ENCODE results near the gene BTLA. TPM values are rescaled to one million over a fixed set of nuclear protein-coding genes. Genes with fewer than 3 reads are reported as not detected.
"Not testable (repeated sequence)": the region's sequence is repeated elsewhere in the genome, so short reads cannot be mapped to it uniquely, and the experiment has no call there.

The BTLA gene
- total and polyA plus RNA-seq, 11 donors: 0.20 to 0.80 (median 0.29) TPM; not detected in 8

DNA sequence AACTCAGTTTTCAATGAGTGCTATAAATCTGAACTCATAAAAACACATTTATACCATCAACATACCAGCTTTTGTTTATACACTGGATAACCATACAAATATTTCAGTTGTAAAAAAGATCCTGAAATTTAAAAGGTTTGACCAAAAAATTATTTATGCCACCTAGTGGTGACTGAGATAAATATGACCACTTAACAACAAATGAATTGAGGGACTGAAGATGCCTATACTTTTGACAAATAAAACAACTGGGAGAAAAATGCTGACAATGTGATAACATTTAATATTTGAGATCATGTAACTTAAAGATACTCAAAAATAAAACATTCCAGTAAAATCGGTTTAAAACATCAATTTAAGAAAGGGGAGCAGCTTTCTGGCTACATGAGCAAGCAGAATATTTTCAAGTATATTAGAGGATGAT lies 32.1 kb upstream of the BTLA start:
- Histone ChIP-seq H3K4me3 (no peak overlapping the region), H3K4me1 (no peaks in the 10 kb centered on the region), H3K27ac (no peak overlapping the region), H3K27me3 (no peaks in the 10 kb centered on the region), H3K36me3 (peaks cover 0 to 92% (median 87%) of the 10 kb centered on the region in 9 donors), H3K9me3 (no peaks in the 10 kb centered on the region)
- WGBS, 4 donors: 2 to 22% (median 7%) methylated on average over 1 of the region's 1 CpG
- ATAC-seq (no peak), DNase-seq (no peak)
- intact Hi-C loops (cut with DNase I): loop anchor here in 9 of 10 donors (5.0 to 10.0 kb wide), 4 partner anchors 239 to 419 kb away; partner anchors contain the start of gene SLC9C1 (in 3 of the 9)
- TF ChIP-seq POLR2A (IDR thresholded peaks at IDR 0.05): no peak
- peak; percentile 26 to 67 (median 52) for TF ChIP-seq CTCF (IDR thresholded peaks at IDR 0.05)

- H3K4me1 ChIP-seq: no peaks in the 10 kb centered on the region
- H3K9me3 ChIP-seq: no peaks in the 10 kb centered on the region
- H3K4me3 ChIP-seq: no peak overlapping the region
- no peak for DNase-seq
- no peaks in the 10 kb centered on the region for H3K27me3 ChIP-seq
- H3K36me3 ChIP-seq: peaks cover 0 to 92% (median 87%) of the 10 kb centered on the region in 9 donors
- 89 to 97% (median 93%) methylated on average over 3 of the region's 3 CpGs for WGBS, 4 donors
- TF ChIP-seq POLR2A (IDR thresholded peaks at IDR 0.05) (no peak), CTCF (IDR thresholded peaks at IDR 0.05) (no peak)
- intact Hi-C loops (cut with DNase I): loop anchor here in 9 of 10 donors (5.0 to 10.0 kb wide), 4 partner anchors 238 to 418 kb away; partner anchors contain the start of gene SLC9C1 (in 3 of the 9)
- no peak overlapping the region for H3K27ac ChIP-seq
- no peak for ATAC-seq
Observed at GRCh38 chr3:112530573-112530972, 31.3 kb upstream of the BTLA start.

DNA sequence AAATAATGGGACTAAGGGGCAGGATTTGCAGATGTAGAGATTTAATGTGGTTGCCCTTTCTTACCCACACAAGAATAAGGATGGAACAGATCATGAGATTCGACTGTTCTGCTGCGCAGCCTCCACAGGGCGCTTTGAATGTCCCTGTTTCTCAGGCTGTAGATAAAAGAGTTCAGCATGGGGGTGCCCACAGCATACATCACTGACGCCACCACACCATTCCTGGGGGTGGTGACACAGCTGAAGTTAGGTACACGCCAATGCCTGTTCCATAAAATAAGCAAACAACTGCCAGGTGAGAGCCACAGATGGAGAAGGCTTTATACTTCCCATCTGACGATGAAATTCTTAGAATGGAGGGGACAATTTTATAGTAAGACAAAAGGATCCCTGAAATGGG lies 24.9 kb upstream of the BTLA start:
- H3K9me3 ChIP-seq, DNase-seq, H3K27ac ChIP-seq, H3K4me3 ChIP-seq, ATAC-seq, H3K27me3 ChIP-seq, H3K4me1 ChIP-seq: not testable (repeated sequence)
- 92 to 95% (median 94%) methylated on average over 6 of the region's 6 CpGs for WGBS, 4 donors
- H3K36me3 ChIP-seq: peaks cover 0 to 49% (median 32%) of the 10 kb centered on the region in 9 donors
- intact Hi-C loops (cut with DNase I): loop anchor here in 6 of 10 donors (5.0 to 10.0 kb wide), 5 partner anchors 232 to 397 kb away; partner anchors contain the start of genes GCSAM (in 4 of the 6) and SLC9C1 (in 2 of the 6)

- intact Hi-C loops (cut with DNase I): loop anchor here (1.0 to 10.0 kb wide), 14 partner anchors 125 to 407 kb away; partner anchors contain the start of genes GCSAM (in 5 of the 10) and SLC9C1 (in 4 of the 10)
- peaks cover 0 to 8% (median 0%) of the 10 kb centered on the region in 9 donors for H3K36me3 ChIP-seq
- H3K4me3 ChIP-seq: no peak overlapping the region
- TF ChIP-seq POLR2A (IDR thresholded peaks at IDR 0.05) (no peak), CTCF (IDR thresholded peaks at IDR 0.05) (peak; percentile 61 to 87 (median 75))
- peaks cover 0 to 9% (median 0%) of the 10 kb centered on the region in 12 donors for H3K4me1 ChIP-seq
- WGBS, 4 donors: 88 to 96% (median 90%) methylated on average over 2 of the region's 2 CpGs
- no peaks in the 10 kb centered on the region for H3K27me3 ChIP-seq
- no peaks in the 10 kb centered on the region for H3K9me3 ChIP-seq
- H3K27ac ChIP-seq: no peak overlapping the region
- ATAC-seq (peak in 3 of 4 donors; percentile 64 to 79 (median 77)), DNase-seq (peak in 2 of 5 donors; percentile 22 to 29)
Observed at GRCh38 chr3:112519424-112520001, 20.2 kb upstream of the BTLA start.

DNA sequence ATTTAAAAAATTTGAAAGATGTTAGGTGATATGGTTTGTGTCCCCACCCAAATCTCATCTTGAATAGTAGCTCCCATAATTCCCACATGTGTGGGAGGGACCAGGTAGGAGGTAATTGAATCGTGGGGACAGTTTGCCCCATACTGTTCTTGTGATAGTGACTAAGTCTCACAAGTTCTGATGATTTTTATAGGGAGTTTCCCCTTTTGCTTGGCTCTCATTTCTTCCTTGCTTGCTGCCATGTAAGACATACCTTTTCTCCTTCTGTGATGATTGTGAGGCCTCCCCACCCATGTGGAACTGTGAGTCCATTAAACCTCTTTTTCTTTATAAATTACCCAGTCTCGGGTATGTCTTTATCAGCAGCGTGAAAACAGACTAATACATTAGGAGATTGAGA lies 19.7 kb upstream of the BTLA start:
- H3K36me3 ChIP-seq, H3K27ac ChIP-seq, H3K27me3 ChIP-seq, ATAC-seq, H3K4me1 ChIP-seq, DNase-seq, H3K4me3 ChIP-seq, H3K9me3 ChIP-seq: not testable (repeated sequence)
- intact Hi-C loops (cut with DNase I): loop anchor here in 9 of 10 donors (1.0 to 10.0 kb wide), 12 partner anchors 124 to 407 kb away; partner anchors contain the start of genes SLC9C1 (in 2 of the 9) and GCSAM (in 1 of the 9)
- WGBS, 4 donors: 56 to 61% (median 59%) methylated on average over 3 of the region's 3 CpGs
